Heart left ventricle (tissue), 13 donors: ENCODE results near the gene FOXN1.

Experiments
- POLR2A ChIP-seq, 2 donors: fragments of 450-650 bp; IDR thresholded peaks; one replicate each; pipeline ENCODE4 v1.6.1; 2017; ENCODE audit warnings: antibody characterized with exemption in 2 of 2, mild to moderate bottlenecking in 2 of 2, moderate library complexity in 2 of 2
- TF ChIP-seq, protein P1 (sequence below), 12 donors: fragments of 200-600 bp; sonication (generic) in 4 of 12; IDR thresholded peaks; one replicate each; pipeline versions ENCODE4 v1.5.0 to v1.8.0; 2018 to 2022; ENCODE audit warnings: antibody characterized with exemption in 12 of 12, mild to moderate bottlenecking in 5 of 12
- donor health status: ischemic (EF 13 %, LVEDD 7.1; RV severe dilation, severe dysfunction).
- donor health status: DM: no; HTN: yes; CAD: no.
- donor health status: DM: no; HTN: no; CAD: no.
- donor health status: ischemic (EF 25% LVEDD 6.9; RV normal size, moderate dysfunction).
- donor health status: ischemic (EF 25% LVEDD 5.7; RV mildly dilated, moderate dysfunction).
- donor health status: ischemic (EF 35%, LVEDD 5.7; RV mildly dilated, moderate dysfunction).
- donor health status: nonischemic (EF 11% LVEDD 7.7; RV severe dilation, severe dysfunction).
- donor health status: DM: yes; HTN: yes; CAD: no.
- donor health status: PGD.
- donor health status: ischemic (EF 29% LVEDD 5.4; RV normal size, mild dysfunction).
- donor health status: nonischemic (EF 23%, LVEDD 6.1; RV moderate dilation, normal function).

DNA sequence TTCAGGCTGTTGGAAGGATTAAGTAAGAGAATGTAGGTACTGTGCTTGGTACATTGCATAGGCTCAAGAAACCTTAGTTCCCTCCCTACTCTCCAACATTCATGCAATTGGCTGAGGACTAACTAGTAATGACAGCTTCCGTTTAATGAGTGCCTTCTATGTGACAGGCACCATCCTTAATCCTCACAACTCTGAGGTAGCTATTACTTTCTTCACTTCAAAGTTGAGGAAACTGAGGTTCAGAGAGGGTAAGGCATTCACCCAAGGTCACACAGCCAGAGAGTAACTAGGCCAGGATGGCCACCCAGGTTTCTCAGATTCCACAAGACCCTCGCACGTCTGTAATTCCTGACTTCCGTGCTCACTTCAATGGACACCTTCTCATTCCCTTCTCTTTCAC is 24.1 kb downstream of the FOXN1 start:
- TF ChIP-seq, protein P1, sequence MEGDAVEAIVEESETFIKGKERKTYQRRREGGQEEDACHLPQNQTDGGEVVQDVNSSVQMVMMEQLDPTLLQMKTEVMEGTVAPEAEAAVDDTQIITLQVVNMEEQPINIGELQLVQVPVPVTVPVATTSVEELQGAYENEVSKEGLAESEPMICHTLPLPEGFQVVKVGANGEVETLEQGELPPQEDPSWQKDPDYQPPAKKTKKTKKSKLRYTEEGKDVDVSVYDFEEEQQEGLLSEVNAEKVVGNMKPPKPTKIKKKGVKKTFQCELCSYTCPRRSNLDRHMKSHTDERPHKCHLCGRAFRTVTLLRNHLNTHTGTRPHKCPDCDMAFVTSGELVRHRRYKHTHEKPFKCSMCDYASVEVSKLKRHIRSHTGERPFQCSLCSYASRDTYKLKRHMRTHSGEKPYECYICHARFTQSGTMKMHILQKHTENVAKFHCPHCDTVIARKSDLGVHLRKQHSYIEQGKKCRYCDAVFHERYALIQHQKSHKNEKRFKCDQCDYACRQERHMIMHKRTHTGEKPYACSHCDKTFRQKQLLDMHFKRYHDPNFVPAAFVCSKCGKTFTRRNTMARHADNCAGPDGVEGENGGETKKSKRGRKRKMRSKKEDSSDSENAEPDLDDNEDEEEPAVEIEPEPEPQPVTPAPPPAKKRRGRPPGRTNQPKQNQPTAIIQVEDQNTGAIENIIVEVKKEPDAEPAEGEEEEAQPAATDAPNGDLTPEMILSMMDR (IDR thresholded peaks at IDR 0.05) = no peak
- TF ChIP-seq POLR2A (IDR thresholded peaks at IDR 0.05) = no peak
